Epithelial cell of proximal tubule (primary cell): ENCODE results near the gene EPPIN. TPM values are rescaled to one million over a fixed set of nuclear protein-coding genes. Genes with fewer than 3 reads are reported as not detected.

Experiments
- DNase-seq: peaks from one replicate; pipeline ENCODE4 v3.0.0-alpha.2; 2011; ENCODE audit warnings: low read depth
- H3K4me3 ChIP-seq: 2 replicates; pipeline ENCODE4 v1.5.1; 2011; ENCODE audit warnings: low read depth, mild to moderate bottlenecking, low read length
- CTCF ChIP-seq: conservative IDR thresholded peaks from 2 replicates; pipeline ENCODE4 v1.5.1; 2012; ENCODE audit warnings: low read depth, mild to moderate bottlenecking, low read length
- total RNA-seq: library from RNA; depleted of rRNA; stranded (reverse); fragments of >200 nt; gene quantifications from 2 replicates; pipeline ENCODE4 v1.2.3, GENCODE V29; 2015

EPPIN gene
- total RNA-seq, 1 donor from 2014 or later, result not detected

GRCh38 chr20:45564760-45565276 lies 17.6 kb upstream of the EPPIN start:
- no peak for TF ChIP-seq CTCF
- DNase-seq, result no peak

GRCh38 chr20:45555198-45555597 lies 8.0 kb upstream of the EPPIN start:
- DNase-seq, result no peak
- no peak overlapping the region for H3K4me3 ChIP-seq
- no peak for TF ChIP-seq CTCF

More at GRCh38 chr20:45564760-45565276, 17.6 kb upstream of the EPPIN start:
- H3K4me3 ChIP-seq, result no peak overlapping the region

GRCh38 chr20:45552456-45552855 lies 5.3 kb upstream of the EPPIN start:
- no peak overlapping the region for H3K4me3 ChIP-seq
- no peak for DNase-seq
- TF ChIP-seq CTCF, result no peak

- DNase-seq, result no peak
- TF ChIP-seq CTCF, result no peak
- no peak overlapping the region for H3K4me3 ChIP-seq
These were observed 3.6 kb upstream of the EPPIN start for GRCh38 chr20:45550765-45551164.

GRCh38 chr20:45548410-45548809 lies 1.2 kb upstream of the EPPIN start:
- no peak for TF ChIP-seq CTCF
- H3K4me3 ChIP-seq, result no peak overlapping the region
- DNase-seq, result no peak

GRCh38 chr20:45545754-45546453 lies 1.3 kb downstream of the EPPIN start:
- no peak overlapping the region for H3K4me3 ChIP-seq
- peak; percentile 58 for TF ChIP-seq CTCF
- peak; percentile 4 for DNase-seq

GRCh38 chr20:45545351-45545750 lies 1.9 kb downstream of the EPPIN start:
- TF ChIP-seq CTCF, result no peak
- H3K4me3 ChIP-seq, result no peak overlapping the region
- DNase-seq, result no peak
